NCI-H146 treated with DMSO at 0.1 percent for 48 hours (cell line): ENCODE measurements around the gene HNRNPF.
"Not testable (repeated sequence)": the region's sequence is repeated elsewhere in the genome, so short reads cannot be mapped to it uniquely, and the experiment has no call there.

Experiments used
- DNase-seq: peaks from one replicate; lab custom pipeline; 2025; ENCODE audit not compliant: unreplicated experiment; lab: John Stamatoyannopoulos, UW

The HNRNPF gene

GRCh38 chr10:43398939-43399319 lies 10.1 kb downstream of the HNRNPF start:
- no peak for DNase-seq

- DNase-seq, result no peak
Observed at GRCh38 chr10:43396928-43397624, 11.9 kb downstream of the HNRNPF start.

GRCh38 chr10:43396061-43396927 lies 12.7 kb downstream of the HNRNPF start:
- DNase-seq, result no peak

- no peak for DNase-seq
Observed at GRCh38 chr10:43395571-43396060, 13.4 kb downstream of the HNRNPF start.

GRCh38 chr10:43394868-43395267 lies 14.1 kb downstream of the HNRNPF start:
- no peak for DNase-seq

GRCh38 chr10:43393606-43394360 lies 15.2 kb downstream of the HNRNPF start:
- DNase-seq, result no peak

GRCh38 chr10:43393186-43393585 lies 15.8 kb downstream of the HNRNPF start:
- DNase-seq, result not testable (repeated sequence)

GRCh38 chr10:43392748-43393147 lies 16.2 kb downstream of the HNRNPF start:
- DNase-seq, result no peak

- DNase-seq, result no peak
Observed at GRCh38 chr10:43391496-43391895, 17.5 kb downstream of the HNRNPF start.

- DNase-seq, result no peak
Observed at GRCh38 chr10:43390759-43391158, 18.2 kb downstream of the HNRNPF start.

- DNase-seq, result no peak
Observed at GRCh38 chr10:43390333-43390732, 18.7 kb downstream of the HNRNPF start.

GRCh38 chr10:43389867-43390266 lies 19.1 kb downstream of the HNRNPF start:
- no peak for DNase-seq

- no peak for DNase-seq
Observed at GRCh38 chr10:43387678-43388032, 21.3 kb downstream of the HNRNPF start.

- DNase-seq, result no peak
Observed at GRCh38 chr10:43386981-43387677, 21.9 kb downstream of the HNRNPF start.

- no peak for DNase-seq
Observed at GRCh38 chr10:43386549-43386948, 22.4 kb downstream of the HNRNPF start.

- no peak for DNase-seq
Observed at GRCh38 chr10:43385412-43386004, 23.5 kb downstream of the HNRNPF start.

- DNase-seq, result no peak
Observed at GRCh38 chr10:43384252-43385221, 24.4 kb downstream of the HNRNPF start.

GRCh38 chr10:43383204-43383971 lies 25.6 kb downstream of the HNRNPF start:
- no peak for DNase-seq
